HG03097 (cell line): ENCODE results near the gene ANKS1B.

Source experiments
- ATAC-seq: cut with Tn5 transposase; IDR thresholded peaks from one replicate; pipeline ENCODE4 v1.9.1; 2021; ENCODE audit not compliant: unreplicated experiment, low FRiP score

ANKS1B gene

GRCh38 chr12:98730412-98730811 lies 1254.3 kb downstream of the ANKS1B start:
- ATAC-seq = no peak

GRCh38 chr12:98727196-98727595 lies 1257.5 kb downstream of the ANKS1B start:
- ATAC-seq = no peak

DNA sequence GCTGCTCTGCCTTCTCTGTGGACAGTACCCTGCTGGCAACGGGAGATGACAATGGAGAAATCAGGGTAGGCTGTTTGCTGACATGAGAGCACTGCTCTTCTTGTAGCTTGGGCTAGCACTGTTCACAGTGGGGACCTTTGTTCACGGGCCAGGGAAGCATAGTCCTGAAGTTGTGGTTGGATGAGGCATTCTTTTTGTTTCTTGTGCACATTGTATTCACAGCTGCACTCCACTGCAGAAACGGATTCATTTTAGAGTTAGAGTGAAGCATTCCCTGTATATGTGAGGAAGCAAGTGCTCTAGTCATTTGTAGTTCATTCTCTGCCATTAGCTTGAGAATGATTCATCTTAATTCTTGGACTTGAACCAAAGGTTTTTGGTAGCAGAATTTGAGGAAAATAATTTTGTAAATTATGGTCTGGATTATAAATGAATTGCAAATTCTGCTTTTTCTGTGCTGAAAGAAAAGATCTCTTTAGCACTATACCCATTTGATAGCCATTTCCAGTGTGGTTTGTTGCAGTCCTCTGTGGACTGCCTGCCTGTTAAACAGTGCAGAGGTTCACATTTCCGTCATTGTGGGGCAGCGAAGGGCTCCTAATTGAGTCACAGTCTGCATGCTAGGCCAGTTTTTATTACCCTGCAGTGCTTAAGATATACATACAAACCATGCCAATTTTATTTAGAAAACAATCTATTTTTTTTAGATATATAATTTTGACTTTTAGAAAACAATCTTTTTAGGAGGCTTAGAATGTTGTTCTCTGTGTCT lies 1259.1 kb downstream of the ANKS1B start:
- ATAC-seq = peak; percentile 85

- ATAC-seq = no peak
These were observed 1260.2 kb downstream of the ANKS1B start for GRCh38 chr12:98724384-98725155.

DNA sequence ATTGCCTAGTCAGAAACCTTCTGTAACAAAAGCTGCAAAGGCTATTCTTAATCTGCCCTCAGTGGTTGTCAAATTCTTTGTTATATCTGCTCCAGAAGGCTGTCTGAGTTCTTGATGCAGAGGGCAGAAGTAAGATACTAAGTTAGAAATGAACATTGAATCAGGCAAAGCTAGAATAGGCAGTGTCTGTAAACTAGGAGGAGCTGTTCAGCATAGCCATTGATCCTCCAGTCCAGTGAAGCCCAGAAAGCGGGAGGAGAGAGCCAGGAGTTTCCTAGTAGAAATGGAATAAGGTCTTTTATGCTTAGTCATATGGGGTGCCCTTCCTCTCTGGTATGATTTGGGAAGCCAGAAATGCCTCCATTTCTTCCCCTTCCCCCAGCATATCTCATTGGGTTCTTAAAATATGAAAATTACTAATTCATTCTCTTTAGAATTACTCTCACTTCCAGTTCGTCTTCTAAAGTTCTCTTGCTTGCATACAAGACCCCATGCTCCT lies 1263.5 kb downstream of the ANKS1B start:
- no peak for ATAC-seq

GRCh38 chr12:98719515-98720504 lies 1264.9 kb downstream of the ANKS1B start:
- no peak for ATAC-seq

- ATAC-seq = no peak
These were observed 1270.3 kb downstream of the ANKS1B start for GRCh38 chr12:98714426-98714825.

DNA sequence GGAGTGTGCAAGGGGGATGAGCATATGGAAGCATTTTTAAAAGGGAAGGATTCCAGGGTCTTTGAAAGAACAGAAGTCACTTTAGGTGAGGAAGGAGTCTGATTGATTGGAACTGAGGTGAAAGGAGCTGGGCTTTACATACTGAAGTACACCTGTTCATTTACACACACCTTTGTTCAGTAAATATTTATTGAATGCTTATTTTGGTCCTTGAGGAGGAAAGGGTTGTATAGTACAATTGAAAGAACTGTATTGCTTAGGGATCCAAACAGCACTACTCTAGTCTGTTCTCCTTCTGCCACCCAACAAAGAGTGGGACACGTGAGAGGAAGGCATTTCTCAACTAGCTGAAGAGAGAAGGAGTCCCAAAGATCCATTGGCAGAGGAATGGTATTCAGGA lies 1275.7 kb downstream of the ANKS1B start:
- no peak for ATAC-seq

GRCh38 chr12:98701166-98701565 lies 1283.6 kb downstream of the ANKS1B start:
- no peak for ATAC-seq

GRCh38 chr12:98699586-98699985 lies 1285.2 kb downstream of the ANKS1B start:
- no peak for ATAC-seq

DNA sequence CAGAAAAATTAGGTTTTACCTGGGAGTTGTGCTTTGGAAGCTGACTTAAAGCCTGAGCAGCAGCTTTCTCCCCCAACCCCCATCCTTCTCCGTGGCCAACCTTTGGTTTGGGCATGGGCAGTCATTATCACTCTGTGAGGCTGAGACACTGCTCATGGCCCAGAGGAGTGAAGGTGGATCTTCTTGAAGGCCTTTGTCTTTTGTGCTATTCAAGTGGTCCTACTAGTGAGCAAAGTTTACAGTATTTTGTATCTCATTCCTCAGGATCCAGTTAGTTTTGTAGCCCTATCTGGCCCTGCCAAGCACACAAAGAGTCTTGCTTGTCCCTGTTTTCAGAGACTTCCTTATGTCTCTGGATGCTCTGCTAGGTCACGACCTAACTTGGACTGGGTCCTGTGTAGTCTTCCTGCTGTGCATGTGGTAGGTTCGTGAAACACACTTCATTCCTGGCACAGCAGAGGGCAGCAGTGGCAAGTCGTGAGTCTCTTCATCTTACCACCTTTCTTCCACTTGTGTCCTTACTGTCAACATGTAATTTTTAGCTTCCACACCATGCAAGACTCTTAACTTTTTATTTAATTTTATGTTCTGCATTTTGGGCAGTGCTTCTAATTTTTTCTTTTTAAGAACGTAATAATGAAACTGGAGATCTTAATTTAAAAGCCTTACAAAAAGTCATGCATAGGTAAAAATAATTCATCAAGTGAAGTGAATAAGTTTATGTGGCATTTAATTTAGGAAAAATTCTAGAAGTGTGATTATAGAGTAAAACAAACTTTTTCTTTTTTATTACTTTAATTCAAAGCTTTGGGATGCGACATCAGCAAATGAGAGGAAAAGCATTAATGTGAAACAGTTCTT lies 1285.9 kb downstream of the ANKS1B start:
- ATAC-seq = peak; percentile 93

GRCh38 chr12:98697209-98697608 lies 1287.5 kb downstream of the ANKS1B start:
- no peak for ATAC-seq

- ATAC-seq = no peak
These were observed 1288.6 kb downstream of the ANKS1B start for GRCh38 chr12:98696036-98696646.

DNA sequence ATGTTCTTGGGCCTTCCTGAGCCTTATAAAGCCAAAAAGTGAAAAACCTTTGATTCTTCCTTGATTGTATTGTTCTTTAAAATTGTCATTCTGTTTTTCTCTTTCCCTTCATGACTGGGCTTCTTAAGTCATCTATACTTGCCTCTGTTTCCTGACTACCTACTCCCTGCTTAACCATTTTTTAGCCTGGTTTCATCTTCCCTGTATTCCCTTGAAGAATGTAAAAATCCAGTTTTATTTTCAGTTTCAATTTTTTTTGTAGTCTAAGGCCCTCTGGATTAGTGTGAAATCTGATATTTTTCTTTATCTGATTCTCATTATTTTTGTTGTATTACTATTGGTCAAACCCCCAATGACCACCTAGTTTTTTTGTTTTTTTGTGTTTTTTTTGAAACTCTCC lies 1293.4 kb downstream of the ANKS1B start:
- no peak for ATAC-seq

- ATAC-seq = no peak
These were observed 1298.1 kb downstream of the ANKS1B start for GRCh38 chr12:98686603-98687002.
